ENCODE results near the gene KCNB1.

DNA sequence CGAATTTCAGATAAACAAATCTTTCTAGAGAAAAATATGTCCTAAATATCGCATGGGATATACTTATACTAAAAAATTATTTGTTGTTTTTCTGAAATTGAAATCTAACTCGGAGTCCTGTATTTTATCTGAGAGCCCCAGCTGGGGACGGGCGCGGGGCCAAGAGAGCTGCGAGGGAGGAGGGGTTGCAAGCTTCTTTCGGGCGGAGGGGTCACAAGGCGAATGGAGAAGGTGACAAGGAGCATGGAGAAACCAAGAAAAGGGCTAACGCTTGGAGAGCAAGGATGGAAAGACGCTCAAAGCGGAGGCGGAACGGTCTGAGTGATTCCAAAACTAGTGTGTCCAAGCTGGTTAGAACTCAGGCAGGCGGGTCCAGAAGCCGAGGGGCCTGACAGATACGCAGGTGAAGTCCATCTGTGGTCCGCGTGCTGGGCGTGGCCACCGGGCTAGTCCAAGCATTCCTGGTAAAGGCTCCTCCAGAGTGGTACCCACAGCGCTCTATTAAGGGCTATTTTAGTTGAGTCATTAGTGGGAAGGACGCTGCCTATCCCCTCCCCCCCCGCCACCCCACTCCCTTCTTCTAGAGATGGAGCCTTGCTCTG lies 163.2 kb downstream of the KCNB1 start:
- TF ChIP-seq, protein P1, sequence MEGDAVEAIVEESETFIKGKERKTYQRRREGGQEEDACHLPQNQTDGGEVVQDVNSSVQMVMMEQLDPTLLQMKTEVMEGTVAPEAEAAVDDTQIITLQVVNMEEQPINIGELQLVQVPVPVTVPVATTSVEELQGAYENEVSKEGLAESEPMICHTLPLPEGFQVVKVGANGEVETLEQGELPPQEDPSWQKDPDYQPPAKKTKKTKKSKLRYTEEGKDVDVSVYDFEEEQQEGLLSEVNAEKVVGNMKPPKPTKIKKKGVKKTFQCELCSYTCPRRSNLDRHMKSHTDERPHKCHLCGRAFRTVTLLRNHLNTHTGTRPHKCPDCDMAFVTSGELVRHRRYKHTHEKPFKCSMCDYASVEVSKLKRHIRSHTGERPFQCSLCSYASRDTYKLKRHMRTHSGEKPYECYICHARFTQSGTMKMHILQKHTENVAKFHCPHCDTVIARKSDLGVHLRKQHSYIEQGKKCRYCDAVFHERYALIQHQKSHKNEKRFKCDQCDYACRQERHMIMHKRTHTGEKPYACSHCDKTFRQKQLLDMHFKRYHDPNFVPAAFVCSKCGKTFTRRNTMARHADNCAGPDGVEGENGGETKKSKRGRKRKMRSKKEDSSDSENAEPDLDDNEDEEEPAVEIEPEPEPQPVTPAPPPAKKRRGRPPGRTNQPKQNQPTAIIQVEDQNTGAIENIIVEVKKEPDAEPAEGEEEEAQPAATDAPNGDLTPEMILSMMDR (IDR thresholded peaks at IDR 0.05; ENCODE audit: low read depth, low read length): no peak
- no peak for TF ChIP-seq EZH2phosphoT487 (IDR thresholded peaks at IDR 0.05; ENCODE audit: low read depth)

All from OCI-LY3 (cell line).